LNCaP clone FGC (cell line): Measurements from ENCODE around the gene CTSL.
"Not testable (repeated sequence)": the region's sequence is repeated elsewhere in the genome, so short reads cannot be mapped to it uniquely, and the experiment has no call there.

Experiments used
- DNase-seq: peaks from one replicate; pipeline ENCODE4 v3.0.0-alpha.2; 2011; ENCODE audit warnings: low read depth
- H3K4me3 ChIP-seq: 2 replicates; pipeline ENCODE4 v1.5.1; 2011; ENCODE audit warnings: mild to moderate bottlenecking, low read depth, low read length, control low read depth
- CTCF ChIP-seq: IDR thresholded peaks from 2 replicates; pipeline ENCODE4 v1.5.1; 2012; ENCODE audit warnings: mild to moderate bottlenecking; ENCODE audit not compliant: control insufficient read depth, insufficient read depth; ENCODE audit errors: extremely low read depth

The CTSL gene

GRCh38 chr9:87742813-87743428 lies 17.0 kb downstream of the CTSL start:
- TF ChIP-seq CTCF: no peak
- no peak for DNase-seq

DNA sequence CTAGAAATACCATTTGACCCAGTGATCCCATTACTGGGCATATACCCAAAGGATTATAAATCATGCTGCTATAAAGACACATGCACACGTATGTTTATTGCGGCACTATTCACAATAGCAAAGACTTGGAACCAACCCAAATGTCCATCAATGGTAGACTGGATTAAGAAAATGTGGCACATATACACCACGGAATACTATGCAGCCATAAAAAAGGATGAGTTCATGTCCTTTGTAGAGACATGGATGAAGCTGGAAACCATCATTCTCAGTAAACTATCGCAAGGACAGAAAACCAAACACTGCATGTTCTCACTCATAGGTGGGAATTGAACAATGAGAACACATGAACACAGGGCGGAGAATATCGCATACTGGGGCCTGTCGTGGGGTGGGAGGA lies 18.3 kb downstream of the CTSL start:
- H3K4me3 ChIP-seq, DNase-seq: not testable (repeated sequence)

More at GRCh38 chr9:87742813-87743428, 17.0 kb downstream of the CTSL start:
- no peak overlapping the region for H3K4me3 ChIP-seq

GRCh38 chr9:87746186-87746585 lies 20.3 kb downstream of the CTSL start:
- DNase-seq: no peak
- no peak overlapping the region for H3K4me3 ChIP-seq
- no peak for TF ChIP-seq CTCF

- no peak overlapping the region for H3K4me3 ChIP-seq
- no peak for TF ChIP-seq CTCF
Observed at GRCh38 chr9:87748881-87749280, 23.0 kb downstream of the CTSL start.

GRCh38 chr9:87749335-87750035 lies 23.6 kb downstream of the CTSL start:
- H3K4me3 ChIP-seq: no peak overlapping the region
- no peak for TF ChIP-seq CTCF
- no peak for DNase-seq

More at GRCh38 chr9:87748881-87749280, 23.0 kb downstream of the CTSL start:
- DNase-seq: no peak

DNA sequence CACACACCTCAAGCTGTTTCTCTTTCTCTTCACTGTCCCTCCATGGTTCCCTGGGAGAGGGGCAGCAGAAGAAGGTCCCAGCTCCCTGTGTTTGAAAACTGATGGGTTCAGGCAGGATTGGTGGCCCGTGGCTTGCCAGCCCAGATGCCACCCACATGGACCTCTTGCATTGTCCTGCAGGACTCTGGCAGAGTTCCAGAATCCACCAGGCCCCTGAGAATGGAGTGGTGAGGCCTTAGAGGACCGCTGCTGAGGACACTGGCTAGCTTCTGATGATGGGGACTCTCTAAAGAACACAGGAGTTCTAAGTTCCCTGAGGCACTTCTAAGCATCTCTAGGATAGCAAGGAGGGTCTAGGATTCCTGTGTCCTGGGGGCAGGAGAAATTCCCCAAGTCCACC lies 24.8 kb downstream of the CTSL start:
- DNase-seq: no peak

GRCh38 chr9:87751423-87751822 lies 25.5 kb downstream of the CTSL start:
- DNase-seq: no peak
- no peak for TF ChIP-seq CTCF
- no peak overlapping the region for H3K4me3 ChIP-seq

More for the DNA sequence above, 24.8 kb downstream of the CTSL start:
- H3K4me3 ChIP-seq: no peak overlapping the region
- no peak for TF ChIP-seq CTCF
